H9 (cell line): ENCODE measurements around the gene HTR3D. TPM values are rescaled to one million over a fixed set of nuclear protein-coding genes. Genes with fewer than 3 reads are reported as not detected.
"Not testable (repeated sequence)": the region's sequence is repeated elsewhere in the genome, so short reads cannot be mapped to it uniquely, and the experiment has no call there.

Source experiments
- DNase-seq: peaks from one replicate; pipeline ENCODE4 v3.0.0-alpha.2; 2017
- H2AFZ ChIP-seq: one replicate; pipeline ENCODE4 v1.6.1; 2013; ENCODE audit warnings: mild to moderate bottlenecking, low read length, control low read depth, moderate library complexity
- H2AK5ac ChIP-seq: 2 replicates; pipeline ENCODE4 v1.6.1; 2013; ENCODE audit warnings: low read length, control low read depth, mixed read lengths; ENCODE audit not compliant: insufficient read length
- H2BK120ac ChIP-seq: one replicate; pipeline ENCODE4 v1.6.1; 2013; ENCODE audit warnings: low read depth, mild to moderate bottlenecking, low read length, control low read depth, inconsistent platforms; ENCODE audit not compliant: poor library complexity, severe bottlenecking
- H2BK12ac ChIP-seq: 2 replicates; pipeline ENCODE4 v1.6.1; 2013; ENCODE audit warnings: low read length, control low read depth, mixed read lengths, low read depth; ENCODE audit not compliant: insufficient read length
- H2BK15ac ChIP-seq: 2 replicates; pipeline ENCODE4 v1.6.1; 2013; ENCODE audit warnings: low read depth, low read length, control low read depth
- H2BK20ac ChIP-seq: one replicate; pipeline ENCODE4 v1.6.1; 2013; ENCODE audit warnings: low read depth, mild to moderate bottlenecking, low read length, control low read depth, inconsistent platforms; ENCODE audit not compliant: poor library complexity, severe bottlenecking
- H2BK5ac ChIP-seq: 2 replicates; pipeline ENCODE4 v1.6.1; 2013; ENCODE audit warnings: low read length, control low read depth, mixed read lengths; ENCODE audit not compliant: insufficient read length
- H3K14ac ChIP-seq: 2 replicates; pipeline ENCODE4 v1.6.1; 2013; ENCODE audit warnings: low read length, control low read depth; ENCODE audit not compliant: insufficient read depth
- H3K18ac ChIP-seq: 2 replicates; pipeline ENCODE4 v1.6.1; 2013; ENCODE audit warnings: low read depth, mild to moderate bottlenecking, mixed read lengths, low read length, control low read depth; ENCODE audit not compliant: insufficient read length
- H3K23ac ChIP-seq: 2 replicates; pipeline ENCODE4 v1.6.1; 2013; ENCODE audit warnings: low read length, control low read depth, mixed read lengths, low read depth; ENCODE audit not compliant: insufficient read length
- H3K23me2 ChIP-seq: 2 replicates; pipeline ENCODE4 v1.6.1; 2013; ENCODE audit warnings: low read depth, mild to moderate bottlenecking, mixed read lengths, low read length, control low read depth; ENCODE audit not compliant: insufficient read length, poor library complexity, severe bottlenecking
- H3K27ac ChIP-seq: 2 replicates; pipeline ENCODE4 v1.5.1; 2013; ENCODE audit warnings: low read length, control low read depth, mixed read lengths, low read depth; ENCODE audit not compliant: insufficient read length
- H3K27me3 ChIP-seq: 2 replicates; pipeline ENCODE4 v1.6.1; 2013; ENCODE audit warnings: low read length, control low read depth, inconsistent platforms; ENCODE audit not compliant: insufficient read depth
- H3K4ac ChIP-seq: 2 replicates; pipeline ENCODE4 v1.6.1; 2013; ENCODE audit warnings: low read depth, mild to moderate bottlenecking, control low read depth, inconsistent platforms, low read length, moderate library complexity
- H3K4me1 ChIP-seq: 2 replicates; pipeline ENCODE4 v1.6.1; 2013; ENCODE audit warnings: low read length, control low read depth, inconsistent platforms; ENCODE audit not compliant: insufficient read depth
- H3K4me2 ChIP-seq: 2 replicates; pipeline ENCODE4 v1.6.1; 2013; ENCODE audit warnings: low read length, control low read depth, mixed read lengths; ENCODE audit not compliant: insufficient read length, insufficient read depth
- H3K56ac ChIP-seq: 2 replicates; pipeline ENCODE4 v1.6.1; 2013; ENCODE audit warnings: low read depth, mild to moderate bottlenecking, mixed read lengths, low read length, control low read depth; ENCODE audit not compliant: insufficient read length
- H3K79me1 ChIP-seq: 2 replicates; pipeline ENCODE4 v1.6.1; 2013; ENCODE audit warnings: low read depth, mild to moderate bottlenecking, moderate library complexity, low read length, control low read depth, inconsistent platforms; ENCODE audit not compliant: insufficient read depth, poor library complexity, severe bottlenecking
- H3K79me2 ChIP-seq: 2 replicates; pipeline ENCODE4 v1.6.1; 2013; ENCODE audit warnings: low read length, control low read depth, inconsistent platforms; ENCODE audit not compliant: insufficient read depth
- H3K9ac ChIP-seq: 2 replicates; pipeline ENCODE4 v1.6.1; 2013; ENCODE audit warnings: low read length, control low read depth, mixed read lengths; ENCODE audit not compliant: insufficient read length; ENCODE audit errors: extremely low read depth
- H3K9me3 ChIP-seq: one replicate; pipeline ENCODE4 v1.6.1; 2013; ENCODE audit warnings: low read depth, low read length, inconsistent platforms; ENCODE audit not compliant: control insufficient read depth
- H3T11ph ChIP-seq: one replicate; pipeline ENCODE4 v1.6.1; 2013; ENCODE audit warnings: mild to moderate bottlenecking, low read length, control low read depth, inconsistent platforms
- H4K20me1 ChIP-seq: one replicate; pipeline ENCODE4 v1.6.1; 2013; ENCODE audit not compliant: control insufficient read depth, insufficient read length, insufficient read depth
- H4K5ac ChIP-seq: 2 replicates; pipeline ENCODE4 v1.6.1; 2013; ENCODE audit warnings: low read depth, mild to moderate bottlenecking, mixed read lengths, low read length, control low read depth; ENCODE audit not compliant: insufficient read length
- H4K8ac ChIP-seq: replicated peaks from 2 replicates; pipeline ENCODE4 v1.6.1; 2013; ENCODE audit warnings: low read length, control low read depth, mixed read lengths, low read depth; ENCODE audit not compliant: insufficient read length
- H4K91ac ChIP-seq: 2 replicates; pipeline ENCODE4 v1.6.1; 2013; ENCODE audit warnings: low read depth, mild to moderate bottlenecking, moderate library complexity, mixed read lengths, low read length, control low read depth; ENCODE audit not compliant: insufficient read length
- H3K27ac Mint-ChIP-seq, 3 experiments: 2 replicates in 2 of 3; 3 replicates in 1 of 3; pipeline ENCODE4 v1.8.0; 2020 to 2021; ENCODE audit warnings: mixed read lengths in 3 of 3, mild to moderate bottlenecking in 1 of 3, moderate library complexity in 1 of 3
- H3K27me3 Mint-ChIP-seq: 2 replicates; pipeline ENCODE4 v1.8.0; 2021; ENCODE audit warnings: low read depth, mild to moderate bottlenecking, moderate library complexity, mixed read lengths
- H3K36me3 Mint-ChIP-seq, 3 experiments: 2 replicates in 2 of 3; 3 replicates in 1 of 3; pipeline ENCODE4 v1.8.0; 2020 to 2021; ENCODE audit warnings: low read depth in 3 of 3, mixed read lengths in 3 of 3; ENCODE audit not compliant: insufficient read depth in 1 of 3
- H3K4me1 Mint-ChIP-seq, 2 experiments: 2 replicates each; pipeline ENCODE4 v1.8.0; 2020; ENCODE audit warnings: mixed read lengths in 2 of 2
- H3K4me3 Mint-ChIP-seq, 2 experiments: 2 replicates in 1 of 2; 3 replicates in 1 of 2; pipeline ENCODE4 v1.8.0; 2020 to 2021; ENCODE audit warnings: mild to moderate bottlenecking in 2 of 2, mixed read lengths in 2 of 2, moderate library complexity in 1 of 2
- H3K9me3 Mint-ChIP-seq, 2 experiments: 2 replicates in 1 of 2; 3 replicates in 1 of 2; pipeline ENCODE4 v1.8.0; 2020; ENCODE audit warnings: mild to moderate bottlenecking in 2 of 2, mixed read lengths in 2 of 2, moderate library complexity in 1 of 2
- CTCF ChIP-seq: fragments of 200-600 bp; sonication (generic); conservative IDR thresholded peaks from 3 replicates; pipeline ENCODE4 v1.8.0; 2021; ENCODE audit warnings: antibody characterized with exemption, mild to moderate bottlenecking
- WGBS: extraction: QIAGEN DNeasy Blood & Tissue Kit; methylation state at CpG from one replicate; pipeline ENCODE4 v1.1.7; 2013; ENCODE audit warnings: missing lambda C conversion rate, low lambda C conversion rate, mixed read lengths; ENCODE audit not compliant: insufficient read length; ENCODE audit errors: extremely low coverage; 5-methylcytosine and 5-hydroxymethylcytosine counted together
- total RNA-seq: library from RNA; stranded (reverse); gene quantifications from 2 replicates; pipeline ENCODE4 v1.2.1, GENCODE V29; 2021

HTR3D gene
- total RNA-seq, 1 experiment from 2014 or later = not detected

- no CpG with 5 or more reads among the region's 7 CpGs for WGBS
- DNase-seq = no peak
Measured at GRCh38 chr3:184037816-184038215, 6.3 kb downstream of the HTR3D start.

DNA sequence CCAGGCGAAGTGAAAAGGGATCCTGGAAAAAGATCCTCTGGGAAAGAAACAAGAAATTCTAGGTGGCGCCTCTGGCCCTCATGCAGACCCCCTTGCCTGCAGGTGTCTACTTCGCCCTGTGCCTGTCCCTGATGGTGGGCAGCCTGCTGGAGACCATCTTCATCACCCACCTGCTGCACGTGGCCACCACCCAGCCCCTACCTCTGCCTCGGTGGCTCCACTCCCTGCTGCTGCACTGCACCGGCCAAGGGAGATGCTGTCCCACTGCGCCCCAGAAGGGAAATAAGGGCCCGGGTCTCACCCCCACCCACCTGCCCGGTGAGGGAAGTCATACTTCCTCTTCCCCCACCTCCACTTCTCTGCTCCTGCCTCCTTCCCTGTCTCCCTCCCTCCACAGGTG lies 6.8 kb downstream of the HTR3D start:
- not testable (repeated sequence) for H3T11ph ChIP-seq, H4K91ac ChIP-seq, H3K9me3 ChIP-seq, H2BK20ac ChIP-seq, H3K4me1 ChIP-seq, H3K27me3 Mint-ChIP-seq, H3K56ac ChIP-seq, H3K14ac ChIP-seq, H2BK120ac ChIP-seq, H2BK5ac ChIP-seq, H3K27me3 ChIP-seq, H4K20me1 ChIP-seq, H3K4me3 Mint-ChIP-seq, H2BK12ac ChIP-seq, H4K5ac ChIP-seq, H3K79me2 ChIP-seq, H3K4me2 ChIP-seq, H3K23me2 ChIP-seq, H3K79me1 ChIP-seq, DNase-seq, H4K8ac ChIP-seq, H2AFZ ChIP-seq, H3K4me1 Mint-ChIP-seq, H2BK15ac ChIP-seq, H3K4ac ChIP-seq, H2AK5ac ChIP-seq, H3K27ac Mint-ChIP-seq, H3K23ac ChIP-seq, H3K18ac ChIP-seq, H3K9me3 Mint-ChIP-seq, H3K9ac ChIP-seq, H3K36me3 Mint-ChIP-seq, H3K27ac ChIP-seq
- WGBS = no CpG with 5 or more reads among the region's 9 CpGs

More at GRCh38 chr3:184037816-184038215, 6.3 kb downstream of the HTR3D start:
- H2BK20ac ChIP-seq = no peak overlapping the region
- Mint-ChIP-seq H3K4me3 (no peak overlapping the region), H3K27me3 (no peaks in the 10 kb centered on the region; the same call in 1 of the 2 replicates), H3K9me3 (no peaks in the 10 kb centered on the region), H3K4me1 (peaks cover 0 to 10% of the 10 kb centered on the region in 2 experiments; a peak in 2 of 4 replicates), H3K27ac (no peak overlapping the region; a peak in 1 of 7 replicates), H3K36me3 (no peaks in the 10 kb centered on the region)
- H3K23ac ChIP-seq = no peak overlapping the region
- no peaks in the 10 kb centered on the region for H3K23me2 ChIP-seq
- no peaks in the 10 kb centered on the region for H3K27me3 ChIP-seq
- H3K18ac ChIP-seq = no peak overlapping the region
- H3K79me2 ChIP-seq = no peaks in the 10 kb centered on the region
- no peak overlapping the region for H3K4me2 ChIP-seq
- H2BK5ac ChIP-seq = no peak overlapping the region
- no peaks in the 10 kb centered on the region for H3K9me3 ChIP-seq
- no peak overlapping the region for H2AFZ ChIP-seq
- no peaks in the 10 kb centered on the region for H3K79me1 ChIP-seq
- H3K56ac ChIP-seq = no peak overlapping the region
- H2BK12ac ChIP-seq = no peak overlapping the region
- H2AK5ac ChIP-seq = no peak overlapping the region
- no peak overlapping the region for H4K5ac ChIP-seq
- no peak overlapping the region for H4K91ac ChIP-seq
- H2BK15ac ChIP-seq = no peak overlapping the region
- H3K9ac ChIP-seq = no peak overlapping the region
- no peak overlapping the region for H3T11ph ChIP-seq
- no peak overlapping the region for H3K27ac ChIP-seq
- H2BK120ac ChIP-seq = no peak overlapping the region
- no peak overlapping the region for H3K4ac ChIP-seq
- H3K14ac ChIP-seq = no peak overlapping the region
- no peak overlapping the region for H4K8ac ChIP-seq
- no peaks in the 10 kb centered on the region for H4K20me1 ChIP-seq
- no peaks in the 10 kb centered on the region for H3K4me1 ChIP-seq
- peak; percentile 34; the same call in 1 of the 3 replicates for TF ChIP-seq CTCF
